ENCODE data around the gene WSCD2. TPM values are rescaled to one million over a fixed set of nuclear protein-coding genes. Genes with fewer than 3 reads are reported as not detected.

The WSCD2 gene
- total RNA-seq, 1 experiment from 2014 or later: not detected

GRCh38 chr12:108107293-108107692 lies 21.8 kb upstream of the WSCD2 start:
- DNase-seq (ENCODE audit: low read depth): no peak

GRCh38 chr12:108109504-108109903 lies 19.6 kb upstream of the WSCD2 start:
- no peak for DNase-seq (ENCODE audit: low read depth)

GRCh38 chr12:108109954-108110353 lies 19.1 kb upstream of the WSCD2 start:
- no peak for DNase-seq (ENCODE audit: low read depth)

- DNase-seq (ENCODE audit: low read depth): no peak
These were observed 18.2 kb upstream of the WSCD2 start for GRCh38 chr12:108110844-108111243.

- DNase-seq (ENCODE audit: low read depth): no peak
These were observed 16.1 kb upstream of the WSCD2 start for GRCh38 chr12:108112832-108113556.

GRCh38 chr12:108115123-108116121 lies 13.7 kb upstream of the WSCD2 start:
- no peak for DNase-seq (ENCODE audit: low read depth)

GRCh38 chr12:108116254-108116653 lies 12.8 kb upstream of the WSCD2 start:
- no peak for DNase-seq (ENCODE audit: low read depth)

- no peak for DNase-seq (ENCODE audit: low read depth)
These were observed 12.4 kb upstream of the WSCD2 start for GRCh38 chr12:108116699-108117098.

- no peak for DNase-seq (ENCODE audit: low read depth)
These were observed 11.8 kb upstream of the WSCD2 start for GRCh38 chr12:108117163-108117849.

GRCh38 chr12:108117902-108118301 lies 11.2 kb upstream of the WSCD2 start:
- DNase-seq (ENCODE audit: low read depth): no peak

GRCh38 chr12:108119126-108119973 lies 9.7 kb upstream of the WSCD2 start:
- DNase-seq (ENCODE audit: low read depth): no peak

- no peak for DNase-seq (ENCODE audit: low read depth)
These were observed 8.9 kb upstream of the WSCD2 start for GRCh38 chr12:108119974-108120862.

- no peak for DNase-seq (ENCODE audit: low read depth)
These were observed 8.3 kb upstream of the WSCD2 start for GRCh38 chr12:108120863-108121165.

- no peak for DNase-seq (ENCODE audit: low read depth)
These were observed 7.8 kb upstream of the WSCD2 start for GRCh38 chr12:108121320-108121719.

- DNase-seq (ENCODE audit: low read depth): no peak
These were observed 7.2 kb upstream of the WSCD2 start for GRCh38 chr12:108121728-108122471.

GRCh38 chr12:108122644-108123043 lies 6.4 kb upstream of the WSCD2 start:
- no peak for DNase-seq (ENCODE audit: low read depth)

GRCh38 chr12:108123402-108123801 lies 5.7 kb upstream of the WSCD2 start:
- DNase-seq (ENCODE audit: low read depth): no peak

- DNase-seq (ENCODE audit: low read depth): no peak
These were observed 4.0 kb upstream of the WSCD2 start for GRCh38 chr12:108125073-108125472.

- DNase-seq (ENCODE audit: low read depth): no peak
These were observed 2.9 kb upstream of the WSCD2 start for GRCh38 chr12:108126212-108126611.
